ENCODE measurements around the gene MLC1.
"Not testable (repeated sequence)": the region's sequence is repeated elsewhere in the genome, so short reads cannot be mapped to it uniquely, and the experiment has no call there.

DNA sequence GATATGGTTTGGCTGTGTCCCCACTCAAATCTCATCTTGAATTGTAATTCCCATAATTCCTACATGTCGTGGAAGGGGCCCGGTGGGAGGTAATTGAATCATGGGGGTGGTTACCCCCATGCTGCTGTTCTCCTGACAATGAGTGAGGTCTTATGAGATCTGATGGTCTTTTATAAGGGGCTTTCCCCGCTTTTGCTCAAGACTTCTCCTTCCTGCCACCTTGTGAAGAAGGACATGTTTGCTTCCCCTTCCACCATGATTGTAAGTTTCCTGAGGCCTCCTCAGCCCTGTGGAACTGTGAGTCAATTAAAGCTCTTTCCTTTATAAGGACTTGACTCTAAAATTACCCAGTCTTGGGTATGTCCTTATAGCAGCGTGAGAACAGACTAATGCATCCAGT is 1.7 kb upstream of the MLC1 start:
- TF ChIP-seq FOXM1 (IDR thresholded peaks at IDR 0.05; ENCODE audit: borderline replicate concordance); SP1 (IDR thresholded peaks at IDR 0.05); FOXK2 (IDR thresholded peaks at IDR 0.05); CTBP1 (IDR thresholded peaks at IDR 0.05; ENCODE audit: borderline replicate concordance); SUZ12 (IDR thresholded peaks at IDR 0.05); FOXA1 (IDR thresholded peaks at IDR 0.05); BHLHE40 (IDR thresholded peaks at IDR 0.05; ENCODE audit: borderline replicate concordance); HDGF (IDR thresholded peaks at IDR 0.05; ENCODE audit: borderline replicate concordance); NFRKB (IDR thresholded peaks at IDR 0.05); TARDBP (IDR thresholded peaks at IDR 0.05); ZNF384 (IDR thresholded peaks at IDR 0.05); PKNOX1 (IDR thresholded peaks at IDR 0.05): not testable (repeated sequence)
